Measurements from ENCODE around the gene ZNRF3. TPM values are rescaled to one million over a fixed set of nuclear protein-coding genes. Genes with fewer than 3 reads are reported as not detected.

The ZNRF3 gene
- polyA plus RNA-seq, 3 donors, result 0.13 TPM; not detected in 2

GRCh38 chr22:28917747-28918549 is 34.6 kb downstream of the ZNRF3 start:
- no peaks in the 10 kb centered on the region for H3K9me3 ChIP-seq (replicated peaks in 1 of 2; ENCODE audit: control insufficient read depth in 1 of 2, insufficient read depth in 1 of 2, low read length in 2 of 2)
- no peaks in the 10 kb centered on the region for H3K36me3 ChIP-seq (replicated peaks in 1 of 2; ENCODE audit: control insufficient read depth in 1 of 2, insufficient read depth in 2 of 2, low read length in 2 of 2)
- H3K79me2 ChIP-seq (ENCODE audit: insufficient read depth, low read length), result no peaks in the 10 kb centered on the region
- no peaks in the 10 kb centered on the region for H3K4me1 Mint-ChIP-seq
- TF ChIP-seq, protein P1, sequence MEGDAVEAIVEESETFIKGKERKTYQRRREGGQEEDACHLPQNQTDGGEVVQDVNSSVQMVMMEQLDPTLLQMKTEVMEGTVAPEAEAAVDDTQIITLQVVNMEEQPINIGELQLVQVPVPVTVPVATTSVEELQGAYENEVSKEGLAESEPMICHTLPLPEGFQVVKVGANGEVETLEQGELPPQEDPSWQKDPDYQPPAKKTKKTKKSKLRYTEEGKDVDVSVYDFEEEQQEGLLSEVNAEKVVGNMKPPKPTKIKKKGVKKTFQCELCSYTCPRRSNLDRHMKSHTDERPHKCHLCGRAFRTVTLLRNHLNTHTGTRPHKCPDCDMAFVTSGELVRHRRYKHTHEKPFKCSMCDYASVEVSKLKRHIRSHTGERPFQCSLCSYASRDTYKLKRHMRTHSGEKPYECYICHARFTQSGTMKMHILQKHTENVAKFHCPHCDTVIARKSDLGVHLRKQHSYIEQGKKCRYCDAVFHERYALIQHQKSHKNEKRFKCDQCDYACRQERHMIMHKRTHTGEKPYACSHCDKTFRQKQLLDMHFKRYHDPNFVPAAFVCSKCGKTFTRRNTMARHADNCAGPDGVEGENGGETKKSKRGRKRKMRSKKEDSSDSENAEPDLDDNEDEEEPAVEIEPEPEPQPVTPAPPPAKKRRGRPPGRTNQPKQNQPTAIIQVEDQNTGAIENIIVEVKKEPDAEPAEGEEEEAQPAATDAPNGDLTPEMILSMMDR (IDR thresholded peaks at IDR 0.05), result no peak
- no peak overlapping the region for H3K4me3 ChIP-seq (replicated peaks in 1 of 3; ENCODE audit: low read depth in 2 of 3, low read length in 3 of 3)
- DNase-seq, result no peak
- no peak overlapping the region for H3K27ac ChIP-seq (ENCODE audit: low read depth in 1 of 2, low read length in 2 of 2)
- no peak overlapping the region for H3K4me3 Mint-ChIP-seq
- peaks cover 0 to 12% (median 5%) of the 10 kb centered on the region in 3 donors for H3K27me3 Mint-ChIP-seq (ENCODE audit: low read depth in 3 of 3)
- WGBS (ENCODE audit: insufficient coverage), result 65% methylated on average over 10 of the region's 12 CpGs
- H2AFZ ChIP-seq (ENCODE audit: insufficient read depth, low read depth, low read length, poor library complexity, severe bottlenecking), result no peak overlapping the region
- H3K4me1 ChIP-seq (ENCODE audit: control insufficient read depth in 1 of 2, insufficient read depth in 2 of 2, low read length in 2 of 2), result no peaks in the 10 kb centered on the region
- intact Hi-C loops (cut with micrococcal nuclease), result no loop called here
- no peak overlapping the region for H3K9ac ChIP-seq (ENCODE audit: insufficient read depth, low read length, poor library complexity, severe bottlenecking)
- no peaks in the 10 kb centered on the region for H3K27me3 ChIP-seq (ENCODE audit: control insufficient read depth in 2 of 2, insufficient read depth in 2 of 2, low read length in 2 of 2)
- no peaks in the 10 kb centered on the region for H3K9me3 Mint-ChIP-seq
- H4K20me1 ChIP-seq (ENCODE audit: insufficient read depth, low read length), result no peaks in the 10 kb centered on the region
- H3K4me2 ChIP-seq (replicated peaks; ENCODE audit: extremely low read depth, low read length, poor library complexity, severe bottlenecking), result no peak overlapping the region
- no peaks in the 10 kb centered on the region for H3K36me3 Mint-ChIP-seq
- no peak overlapping the region for H3K27ac Mint-ChIP-seq

DNA sequence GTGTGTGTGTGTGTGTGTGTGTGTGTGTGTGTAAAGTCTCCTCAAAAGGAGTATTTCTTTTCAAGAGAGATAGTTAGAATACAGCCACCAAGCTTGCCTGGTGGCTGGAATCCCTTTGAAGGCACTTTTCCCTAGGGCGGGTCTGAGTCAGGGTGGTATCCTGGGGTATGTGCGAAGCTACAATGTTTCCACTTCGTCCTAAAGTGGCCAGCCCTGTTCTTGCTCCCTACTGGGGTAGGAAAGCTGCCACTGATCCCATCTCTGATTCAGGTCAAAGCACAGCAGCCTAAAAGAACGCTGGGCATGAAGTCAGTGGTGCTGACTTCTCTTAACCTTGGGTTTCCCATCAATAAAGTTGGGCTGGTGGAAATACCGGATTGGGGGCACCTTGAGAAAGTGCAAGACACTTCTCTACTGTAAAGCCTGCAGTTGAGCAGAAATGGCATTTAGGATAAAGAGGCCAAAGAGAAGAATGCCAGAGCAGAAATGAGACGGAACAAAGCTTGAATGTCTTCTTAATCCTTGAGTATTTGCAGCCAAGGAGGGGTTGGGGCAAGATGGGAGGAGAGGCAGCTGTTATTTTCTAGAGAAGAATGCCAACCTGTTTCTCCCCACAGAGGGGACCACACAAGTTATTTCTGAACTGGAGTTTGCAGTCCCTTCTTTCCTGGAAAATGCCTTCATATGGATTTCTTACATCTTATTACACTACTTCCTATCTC is 35.3 kb downstream of the ZNRF3 start:
- H3K27ac Mint-ChIP-seq, result no peak overlapping the region
- Histone ChIP-seq H3K4me1 (ENCODE audit: control insufficient read depth in 1 of 2, insufficient read depth in 2 of 2, low read length in 2 of 2) (no peaks in the 10 kb centered on the region), H3K36me3 (replicated peaks in 1 of 2; ENCODE audit: control insufficient read depth in 1 of 2, insufficient read depth in 2 of 2, low read length in 2 of 2) (no peaks in the 10 kb centered on the region), H3K79me2 (ENCODE audit: insufficient read depth, low read length) (no peaks in the 10 kb centered on the region), H2AFZ (ENCODE audit: insufficient read depth, low read depth, low read length, poor library complexity, severe bottlenecking) (no peak overlapping the region), H3K4me2 (replicated peaks; ENCODE audit: extremely low read depth, low read length, poor library complexity, severe bottlenecking) (no peak overlapping the region), H3K9me3 (replicated peaks in 1 of 2; ENCODE audit: control insufficient read depth in 1 of 2, insufficient read depth in 1 of 2, low read length in 2 of 2) (no peaks in the 10 kb centered on the region), H3K4me3 (replicated peaks in 1 of 3; ENCODE audit: low read depth in 2 of 3, low read length in 3 of 3) (no peak overlapping the region), H3K9ac (ENCODE audit: insufficient read depth, low read length, poor library complexity, severe bottlenecking) (no peak overlapping the region), H3K27me3 (ENCODE audit: control insufficient read depth in 2 of 2, insufficient read depth in 2 of 2, low read length in 2 of 2) (no peaks in the 10 kb centered on the region), H3K27ac (ENCODE audit: low read depth in 1 of 2, low read length in 2 of 2) (no peak overlapping the region), H4K20me1 (ENCODE audit: insufficient read depth, low read length) (no peaks in the 10 kb centered on the region)
- TF ChIP-seq, protein P1 (IDR thresholded peaks at IDR 0.05), result no peak
- H3K4me1 Mint-ChIP-seq, result no peaks in the 10 kb centered on the region
- no peaks in the 10 kb centered on the region for H3K9me3 Mint-ChIP-seq
- WGBS (ENCODE audit: insufficient coverage), result 93% methylated on average over 6 of the region's 6 CpGs
- intact Hi-C loops (cut with micrococcal nuclease), result no loop called here
- no peaks in the 10 kb centered on the region for H3K36me3 Mint-ChIP-seq
- no peak for DNase-seq
- peaks cover 0 to 14% (median 6%) of the 10 kb centered on the region in 3 donors for H3K27me3 Mint-ChIP-seq (ENCODE audit: low read depth in 3 of 3)
- H3K4me3 Mint-ChIP-seq, result no peak overlapping the region
